ENCODE data around the gene KRTAP3-2.

Gene KRTAP3-2

DNA sequence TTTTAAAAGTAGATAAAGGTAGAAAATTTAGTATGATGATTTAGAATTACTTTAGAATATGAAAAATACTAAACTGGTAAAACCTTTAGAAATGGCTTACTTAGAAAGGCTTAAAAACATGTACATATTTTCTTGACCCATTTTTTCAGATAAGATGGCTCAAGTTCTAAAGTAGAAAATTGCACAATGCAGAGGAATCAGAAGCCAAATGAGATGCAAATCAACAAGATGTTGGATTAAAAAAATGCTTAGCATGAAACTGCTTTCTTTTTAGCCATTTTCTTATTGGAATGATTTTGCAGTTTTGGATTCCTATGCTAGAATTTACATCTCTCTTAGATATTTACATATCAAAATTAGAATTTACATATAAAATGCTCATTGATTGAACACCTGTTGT is 10.7 kb upstream of the KRTAP3-2 start:
- no peak for DNase-seq (ENCODE audit: low spot score)

- DNase-seq (ENCODE audit: low spot score) = no peak
Observed at GRCh38 chr17:41009936-41010335, 10.2 kb upstream of the KRTAP3-2 start.

GRCh38 chr17:41009301-41009760 is 9.6 kb upstream of the KRTAP3-2 start:
- DNase-seq (ENCODE audit: low spot score) = no peak

DNA sequence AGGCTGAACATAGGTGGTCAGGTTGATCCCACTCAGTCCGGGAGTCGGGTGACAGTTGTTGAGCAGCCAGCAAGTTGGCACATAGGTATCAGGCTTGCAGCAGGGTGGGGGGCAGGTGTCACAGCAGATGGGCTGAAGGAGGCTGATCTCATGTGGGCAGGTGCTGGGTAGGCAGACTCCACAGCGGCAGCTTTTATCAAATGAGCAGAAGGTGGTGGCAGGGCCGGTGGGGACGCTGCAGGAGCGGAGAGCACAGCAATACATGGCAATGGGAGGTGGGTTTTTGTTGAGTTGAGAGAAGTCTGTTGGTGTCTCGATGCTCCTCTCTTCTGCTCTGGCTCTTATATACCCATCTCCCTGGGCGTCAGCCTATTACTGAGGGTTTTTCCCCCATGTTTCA is 9.1 kb upstream of the KRTAP3-2 start, which contains the start of gene KRTAP3-1:
TSS of gene KRTAP3-1 (minus strand) at position 318 of the 400 bp plus-strand sequence. CDS start at position 264, 54 bp downstream.
- DNase-seq (ENCODE audit: low spot score) = no peak

- no peak for DNase-seq (ENCODE audit: low spot score)
Observed at GRCh38 chr17:41004397-41004796, 4.7 kb upstream of the KRTAP3-2 start.

DNA sequence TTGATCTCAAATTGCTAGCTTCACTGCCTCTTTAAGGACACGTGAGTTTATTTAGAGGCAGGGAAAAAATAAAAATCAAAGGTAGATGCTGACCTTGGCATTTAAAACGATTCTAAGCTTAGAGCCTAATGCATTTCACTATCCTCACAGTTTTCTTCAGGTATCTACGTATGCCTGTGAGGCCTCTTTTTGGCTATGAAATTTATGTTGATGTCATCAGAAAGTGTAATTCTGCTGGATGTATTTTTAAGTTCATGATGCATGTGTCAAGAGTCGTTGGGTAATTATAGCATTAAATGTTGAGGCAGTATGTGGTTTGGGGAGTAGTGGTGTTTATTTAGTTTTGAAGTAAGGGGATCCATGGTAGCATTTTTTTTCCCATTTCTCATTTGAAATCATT is 4.2 kb upstream of the KRTAP3-2 start:
- DNase-seq (ENCODE audit: low spot score) = no peak

- DNase-seq (ENCODE audit: low spot score) = no peak
Observed at GRCh38 chr17:41002814-41003213, 3.1 kb upstream of the KRTAP3-2 start.

DNA sequence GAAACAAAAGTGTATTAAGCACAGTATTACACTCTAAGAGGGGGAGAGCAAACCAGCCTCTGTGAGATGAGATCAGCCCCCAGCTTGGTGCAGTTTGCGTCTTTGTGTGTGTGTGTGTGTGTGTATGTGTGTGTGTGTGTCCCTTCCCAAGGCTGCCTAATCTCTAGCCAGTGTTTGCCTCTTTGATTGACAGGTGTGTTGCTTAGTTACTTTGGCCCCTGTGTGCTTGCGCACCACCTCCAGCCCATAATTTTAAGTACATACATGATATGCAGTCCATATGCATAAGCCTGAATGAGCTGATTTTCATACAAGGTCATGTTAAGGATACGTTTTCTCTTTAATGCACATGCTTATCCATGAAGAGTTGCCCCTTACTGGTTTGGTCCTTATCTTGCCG is 2.1 kb upstream of the KRTAP3-2 start:
- DNase-seq (ENCODE audit: low spot score) = no peak

DNA sequence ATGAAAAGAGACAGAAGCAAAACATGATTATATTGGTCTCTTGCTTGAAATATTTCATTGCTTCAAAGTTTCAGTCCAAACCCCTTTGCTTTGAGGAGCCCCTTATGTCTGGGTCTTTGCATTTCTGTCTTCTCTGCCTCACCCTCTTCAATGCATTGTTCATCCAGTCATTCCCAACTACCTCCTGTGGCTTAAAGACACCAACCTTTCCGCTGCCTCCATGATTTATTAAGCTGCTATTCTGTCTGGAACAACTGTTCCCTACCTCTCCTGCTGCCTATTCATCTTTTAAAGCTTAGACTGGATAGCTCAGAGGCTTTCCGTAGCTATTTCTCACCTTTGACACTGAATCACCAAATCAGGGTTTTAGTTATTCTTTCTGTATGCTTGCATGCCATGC is 2.3 kb downstream of the KRTAP3-2 start:
- DNase-seq (ENCODE audit: low spot score) = no peak

GRCh38 chr17:40996829-40997228 is 2.9 kb downstream of the KRTAP3-2 start:
- no peak for DNase-seq (ENCODE audit: low spot score)

- no peak for DNase-seq (ENCODE audit: low spot score)
Observed at GRCh38 chr17:40995116-40995515, 4.6 kb downstream of the KRTAP3-2 start.

DNA sequence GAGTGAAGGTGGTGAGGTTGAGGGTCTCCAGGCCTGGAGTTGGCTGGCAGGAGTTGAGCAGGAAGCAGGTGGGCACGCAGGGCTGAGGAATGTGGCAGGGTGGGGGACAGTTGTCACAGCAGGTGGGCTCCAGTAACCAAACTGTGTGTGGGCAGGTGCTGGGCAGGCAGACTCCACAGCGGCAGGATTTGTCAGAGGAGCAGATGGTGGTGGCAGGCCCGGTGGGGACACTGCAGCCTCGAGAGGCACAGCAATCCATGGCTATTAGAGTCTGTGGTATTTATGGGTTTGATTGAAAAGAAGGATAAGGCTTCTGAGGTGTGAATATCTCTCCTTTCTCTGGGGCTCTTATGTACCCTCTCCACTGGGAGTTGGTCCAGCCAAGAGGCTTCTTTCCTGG is 5.9 kb downstream of the KRTAP3-2 start, which contains the start of gene KRTAP3-3:
TSS of gene KRTAP3-3 (minus strand) at position 326 of the 400 bp plus-strand sequence. CDS start at position 259, 67 bp downstream.
- DNase-seq (ENCODE audit: low spot score) = no peak

- DNase-seq (ENCODE audit: low spot score) = no peak
Observed at GRCh38 chr17:40993084-40993483, 6.6 kb downstream of the KRTAP3-2 start.

DNA sequence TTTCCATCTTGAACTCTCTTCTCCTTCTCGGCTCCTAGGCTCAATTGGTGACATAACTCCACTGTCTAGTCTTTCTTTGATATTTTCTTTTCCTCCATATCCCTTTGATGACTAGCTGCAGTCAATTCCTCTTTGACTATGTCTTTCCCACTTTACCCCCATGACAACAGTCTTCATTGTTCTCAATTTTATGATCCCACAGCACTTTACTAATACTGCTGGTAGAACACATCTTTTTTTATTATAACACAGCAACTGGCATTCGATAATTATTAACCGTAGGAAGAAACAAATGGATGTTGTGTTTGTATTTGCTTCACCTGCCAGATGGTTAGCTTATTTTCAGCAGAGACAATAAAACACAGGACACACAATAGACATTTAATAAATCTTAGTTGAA is 7.0 kb downstream of the KRTAP3-2 start:
- no peak for DNase-seq (ENCODE audit: low spot score)

DNA sequence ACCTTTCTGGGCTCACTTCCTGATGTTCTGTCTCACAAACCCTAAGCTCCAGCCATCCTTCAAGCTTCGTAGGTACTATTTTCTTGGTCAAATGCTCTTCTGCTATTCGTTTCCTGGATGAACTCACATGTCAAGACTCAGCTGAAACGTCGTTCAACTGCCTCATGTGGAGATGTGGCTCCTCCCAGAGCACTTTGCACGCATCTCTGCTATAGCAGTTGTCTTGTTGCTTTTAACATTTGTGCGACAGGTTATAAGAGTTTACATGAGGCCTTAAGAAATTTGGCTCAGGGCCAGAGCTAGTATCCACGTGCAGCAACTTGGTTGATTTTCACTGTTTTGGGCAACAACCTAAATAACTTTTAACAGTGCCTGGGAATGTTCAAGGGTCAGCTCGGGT is 12.8 kb downstream of the KRTAP3-2 start:
- no peak for DNase-seq (ENCODE audit: low spot score)

GRCh38 chr17:40984226-40984625 is 15.5 kb downstream of the KRTAP3-2 start, which contains the start of gene KRT40:
Gene KRT40 (minus strand): TSS chr17:40984326. CDS start chr17:40984273, 53 bp downstream.
- no peak for DNase-seq (ENCODE audit: low spot score)

DNA sequence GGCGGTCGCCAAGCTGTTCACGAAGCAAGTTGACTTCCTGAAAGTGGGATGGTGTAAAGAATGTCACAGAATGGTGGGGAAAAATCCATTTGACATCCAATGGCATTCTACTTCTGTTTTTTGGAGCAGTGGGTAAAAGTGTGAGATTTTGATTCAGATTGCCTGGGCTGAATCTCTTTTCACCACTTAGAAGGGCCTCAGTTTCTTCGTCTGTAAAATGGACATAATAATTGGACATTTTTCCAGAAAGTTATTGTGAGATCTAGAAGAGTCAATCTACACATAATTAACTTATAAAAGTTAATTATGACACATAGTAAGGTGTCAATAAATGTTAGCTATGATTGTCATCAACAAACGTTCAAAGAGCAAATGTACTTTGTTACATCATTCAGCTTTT is 18.6 kb downstream of the KRTAP3-2 start:
- no peak for DNase-seq (ENCODE audit: low spot score)

GRCh38 chr17:40980596-40980995 is 19.1 kb downstream of the KRTAP3-2 start:
- DNase-seq (ENCODE audit: low spot score) = no peak

GRCh38 chr17:40980117-40980516 is 19.6 kb downstream of the KRTAP3-2 start:
- DNase-seq (ENCODE audit: low spot score) = no peak

DNA sequence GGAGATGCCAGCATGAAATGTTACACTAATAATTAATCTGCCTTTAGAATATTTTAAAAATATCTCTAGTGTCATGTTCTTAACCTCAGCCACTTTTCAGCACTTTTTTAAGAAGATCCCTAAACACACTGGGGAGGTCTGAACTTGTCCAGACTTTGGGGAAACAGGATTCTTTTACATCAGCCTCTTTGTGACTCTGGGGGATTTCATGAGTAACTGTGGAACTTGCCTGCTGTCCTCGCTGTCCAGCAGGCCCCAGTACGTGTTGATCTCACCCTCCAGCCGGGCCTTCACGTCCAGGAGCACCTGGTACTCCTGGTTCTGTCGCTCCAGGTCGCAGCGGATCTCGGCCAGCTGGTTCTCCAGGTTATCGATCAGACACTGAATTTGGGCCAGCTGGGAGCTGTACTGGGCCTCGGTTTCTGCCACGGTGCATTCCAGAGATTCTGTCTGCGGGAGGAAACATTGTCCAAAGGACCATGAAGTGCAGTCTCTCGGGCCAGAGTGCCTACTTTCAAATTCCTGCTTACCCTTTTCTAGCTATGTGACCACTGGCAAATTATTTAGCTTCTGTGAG is 21.0 kb downstream of the KRTAP3-2 start:
- DNase-seq (ENCODE audit: low spot score) = no peak

DNA sequence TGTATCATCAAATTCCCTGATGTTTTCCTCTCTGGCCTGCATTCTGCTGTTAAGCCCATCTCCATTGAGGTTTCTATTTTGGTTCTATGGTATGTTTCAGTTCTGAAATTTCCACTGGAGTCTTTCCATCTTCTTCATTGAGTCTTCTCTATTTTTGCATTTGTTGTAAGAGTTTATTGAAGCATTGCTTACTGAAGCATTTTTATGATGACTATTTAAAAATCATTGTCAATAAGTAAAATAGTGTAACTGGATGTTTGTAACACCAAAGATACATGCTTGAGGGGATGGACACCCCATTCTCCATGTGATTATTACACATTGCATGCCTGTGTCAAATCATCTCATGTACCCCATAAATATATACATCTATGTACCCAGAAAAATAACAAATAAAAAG is 24.2 kb downstream of the KRTAP3-2 start:
- no peak for DNase-seq (ENCODE audit: low spot score)

GRCh38 chr17:40974366-40974765 is 25.3 kb downstream of the KRTAP3-2 start:
- no peak for DNase-seq (ENCODE audit: low spot score)

DNA sequence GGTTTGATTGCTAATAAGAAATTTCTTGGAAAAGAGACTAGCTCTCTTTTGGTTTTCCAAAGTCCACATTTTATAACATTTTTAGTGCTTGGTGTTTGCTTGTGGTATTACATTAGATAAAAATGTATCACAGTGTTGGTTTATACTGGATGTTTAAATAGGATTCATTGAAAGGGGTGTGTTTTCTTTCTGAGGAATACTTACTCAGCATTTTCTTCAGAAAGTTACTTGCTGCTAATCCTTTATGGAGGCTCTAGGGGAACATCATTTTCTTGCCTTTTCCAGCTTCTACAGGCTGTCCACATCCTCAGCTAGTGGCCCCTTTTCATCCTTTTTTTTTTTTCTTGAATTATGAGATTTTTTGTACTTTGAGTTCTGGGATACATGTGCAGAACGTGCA is 32.1 kb downstream of the KRTAP3-2 start:
- DNase-seq (ENCODE audit: low spot score) = no peak

- no peak for DNase-seq (ENCODE audit: low spot score)
Observed at GRCh38 chr17:40966848-40967247, 32.9 kb downstream of the KRTAP3-2 start, which contains the start of gene KRT39. Gene KRT39 (minus strand): TSS chr17:40966948. CDS start chr17:40966856, 92 bp downstream.
